ENCODE results near the gene TNFAIP8L1.

Gene TNFAIP8L1

GRCh38 chr19:4602915-4603314 is 36.4 kb upstream of the TNFAIP8L1 start:
- ChIA-PET POLR2A (no interaction called here), CTCF (interaction anchor here (0.5 kb wide), 1 partner anchor 195 kb away, joined by 3 read pairs; no protein-coding TSS in a partner anchor)
- H3K27ac ChIP-seq (ENCODE audit: extremely low read depth, low read depth, low read length): no peak overlapping the region
- TF ChIP-seq ZNF843 (tag by site-specific recombination; IDR thresholded peaks at IDR 0.05) (no peak), ZBTB17 (tag by site-specific recombination; IDR thresholded peaks at IDR 0.05) (peak; percentile 98), ZNF366 (tag by site-specific recombination; conservative IDR thresholded peaks at IDR 0.05) (peak; percentile 26)
- no peak overlapping the region for H3K4me3 ChIP-seq (ENCODE audit: low read depth, low read length)
- H3K36me3 ChIP-seq (ENCODE audit: control insufficient read depth in 2 of 2, insufficient read depth in 1 of 2, low read length in 2 of 2): no peaks in the 10 kb centered on the region
- H3K9me3 ChIP-seq (ENCODE audit: control insufficient read depth, insufficient read depth, low read depth, low read length): no peaks in the 10 kb centered on the region
- H3K4me1 ChIP-seq (ENCODE audit: control insufficient read depth, insufficient read depth, low read length): 0 out of 2 replicates have a peak, but pooled peaks cover 3% of the 10 kb centered on the region

DNA sequence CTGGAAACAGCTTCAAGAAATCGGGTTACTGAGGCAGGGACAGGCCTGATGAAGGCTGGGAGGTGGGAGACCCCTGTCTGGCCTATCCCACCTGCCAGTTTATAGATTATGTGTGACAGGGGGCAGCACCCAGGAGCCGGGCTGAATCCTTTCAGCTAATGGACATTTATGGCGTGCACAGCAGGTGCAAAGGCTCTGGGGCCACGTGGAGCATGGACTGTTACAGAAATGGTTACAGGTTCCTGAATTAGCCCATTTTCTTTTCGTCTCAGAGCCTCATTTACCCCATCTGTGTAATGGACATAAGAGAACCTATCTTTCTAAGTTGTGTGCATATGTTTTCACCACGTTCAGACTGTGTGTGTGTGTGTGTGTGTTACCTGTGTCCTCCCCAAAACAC is 34.4 kb upstream of the TNFAIP8L1 start:
- CTCF ChIA-PET: interaction anchor here (0.6 to 1.5 kb wide), 5 partner anchors 10 to 46 kb away, joined by 3 to 6 read pairs (median 4); no protein-coding TSS in a partner anchor

DNA sequence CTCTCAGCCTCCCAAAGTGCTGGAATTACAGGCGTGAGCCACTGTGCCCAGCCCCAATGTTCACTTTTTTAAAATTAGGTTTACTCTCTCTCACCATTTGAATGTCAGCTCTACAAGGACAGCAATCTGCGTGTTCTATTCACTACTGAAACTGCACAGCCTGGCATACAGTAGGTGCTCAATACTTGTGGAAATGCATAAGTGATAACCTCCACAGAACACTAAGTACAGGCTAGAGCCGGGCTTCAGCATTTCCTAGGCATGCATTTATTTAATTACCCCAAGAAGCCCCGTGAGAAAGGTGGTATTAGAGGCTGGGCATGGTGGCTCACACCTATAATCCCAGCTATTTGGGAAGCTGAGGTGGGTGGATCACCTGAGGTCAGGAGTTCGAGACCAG is 33.1 kb upstream of the TNFAIP8L1 start:
- Histone ChIP-seq H3K36me3 (ENCODE audit: control insufficient read depth in 2 of 2, insufficient read depth in 1 of 2, low read length in 2 of 2) (no peaks in the 10 kb centered on the region), H3K4me3 (ENCODE audit: low read depth, low read length) (no peak overlapping the region), H3K9me3 (ENCODE audit: control insufficient read depth, insufficient read depth, low read depth, low read length) (no peaks in the 10 kb centered on the region), H3K4me1 (ENCODE audit: control insufficient read depth, insufficient read depth, low read length) (no peaks in the 10 kb centered on the region), H3K27ac (ENCODE audit: extremely low read depth, low read depth, low read length) (no peak overlapping the region)
- TF ChIP-seq, protein P1, sequence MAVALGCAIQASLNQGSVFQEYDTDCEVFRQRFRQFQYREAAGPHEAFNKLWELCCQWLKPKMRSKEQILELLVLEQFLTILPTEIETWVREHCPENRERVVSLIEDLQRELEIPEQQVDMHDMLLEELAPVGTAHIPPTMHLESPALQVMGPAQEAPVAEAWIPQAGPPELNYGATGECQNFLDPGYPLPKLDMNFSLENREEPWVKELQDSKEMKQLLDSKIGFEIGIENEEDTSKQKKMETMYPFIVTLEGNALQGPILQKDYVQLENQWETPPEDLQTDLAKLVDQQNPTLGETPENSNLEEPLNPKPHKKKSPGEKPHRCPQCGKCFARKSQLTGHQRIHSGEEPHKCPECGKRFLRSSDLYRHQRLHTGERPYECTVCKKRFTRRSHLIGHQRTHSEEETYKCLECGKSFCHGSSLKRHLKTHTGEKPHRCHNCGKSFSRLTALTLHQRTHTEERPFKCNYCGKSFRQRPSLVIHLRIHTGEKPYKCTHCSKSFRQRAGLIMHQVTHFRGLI (tag by site-specific recombination; IDR thresholded peaks at IDR 0.05): no peak
- TF ChIP-seq FEZF1 (tag by site-specific recombination; IDR thresholded peaks at IDR 0.05) (no peak), IKZF3 (tag by site-specific recombination; IDR thresholded peaks at IDR 0.05) (no peak), ZNF596 (tag by site-specific recombination; IDR thresholded peaks at IDR 0.05) (no peak), MEIS1 (CRISPR knock-in tag; IDR thresholded peaks at IDR 0.05; ENCODE audit: borderline replicate concordance) (no peak), ZNF112 (tag by site-specific recombination; IDR thresholded peaks at IDR 0.05) (no peak), ZNF114 (tag by site-specific recombination; IDR thresholded peaks at IDR 0.05) (no peak), ZNF341 (tag by site-specific recombination; IDR thresholded peaks at IDR 0.05; ENCODE audit: low read depth) (no peak)
- TF ChIP-seq, protein P2, sequence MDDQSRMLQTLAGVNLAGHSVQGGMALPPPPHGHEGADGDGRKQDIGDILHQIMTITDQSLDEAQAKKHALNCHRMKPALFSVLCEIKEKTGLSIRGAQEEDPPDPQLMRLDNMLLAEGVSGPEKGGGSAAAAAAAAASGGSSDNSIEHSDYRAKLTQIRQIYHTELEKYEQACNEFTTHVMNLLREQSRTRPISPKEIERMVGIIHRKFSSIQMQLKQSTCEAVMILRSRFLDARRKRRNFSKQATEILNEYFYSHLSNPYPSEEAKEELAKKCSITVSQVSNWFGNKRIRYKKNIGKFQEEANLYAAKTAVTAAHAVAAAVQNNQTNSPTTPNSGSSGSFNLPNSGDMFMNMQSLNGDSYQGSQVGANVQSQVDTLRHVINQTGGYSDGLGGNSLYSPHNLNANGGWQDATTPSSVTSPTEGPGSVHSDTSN (CRISPR knock-in tag; IDR thresholded peaks at IDR 0.05): no peak
- ChIA-PET POLR2A (interaction anchor here (0.5 to 1.1 kb wide), 3 partner anchors 9 to 372 kb away, joined by 3 to 4 read pairs (median 3); no protein-coding TSS in a partner anchor), CTCF (interaction anchor here (0.6 to 1.5 kb wide), 2 partner anchors 37 to 39 kb away, joined by 4 read pairs; no protein-coding TSS in a partner anchor)

More for the DNA sequence above, 34.4 kb upstream of the TNFAIP8L1 start:
- Histone ChIP-seq H3K9me3 (ENCODE audit: control insufficient read depth, insufficient read depth, low read depth, low read length) (no peaks in the 10 kb centered on the region), H3K27ac (ENCODE audit: extremely low read depth, low read depth, low read length) (no peak overlapping the region), H3K4me1 (ENCODE audit: control insufficient read depth, insufficient read depth, low read length) (no peaks in the 10 kb centered on the region), H3K4me3 (ENCODE audit: low read depth, low read length) (no peak overlapping the region), H3K36me3 (ENCODE audit: control insufficient read depth in 2 of 2, insufficient read depth in 1 of 2, low read length in 2 of 2) (no peaks in the 10 kb centered on the region)
- POLR2A ChIA-PET: interaction anchor here (0.7 to 0.8 kb wide), 2 partner anchors 130 to 539 kb away, joined by 3 read pairs; no protein-coding TSS in a partner anchor
- TF ChIP-seq ZNF433 (tag by site-specific recombination; IDR thresholded peaks at IDR 0.05; ENCODE audit: low read depth): no peak
- TF ChIP-seq ZNF311 (tag by site-specific recombination; IDR thresholded peaks at IDR 0.05; ENCODE audit: borderline replicate concordance): no peak
- TF ChIP-seq ZBTB11 (tag by site-specific recombination; conservative IDR thresholded peaks at IDR 0.05; ENCODE audit: low read depth): no peak
- no peak for TF ChIP-seq OSR2 (tag by site-specific recombination; IDR thresholded peaks at IDR 0.05)
- peak; percentile 96 for TF ChIP-seq ZNF623 (tag by site-specific recombination; IDR thresholded peaks at IDR 0.05)

Measured in HEK293 (cell line).